ENCODE measurements around the gene MAMSTR.
"Not testable (repeated sequence)": the region's sequence is repeated elsewhere in the genome, so short reads cannot be mapped to it uniquely, and the experiment has no call there.

GRCh38 chr19:48718106-48718505 is 1.4 kb downstream of the MAMSTR start:
- TF ChIP-seq EZH2 (IDR thresholded peaks at IDR 0.05; ENCODE audit: insufficient read depth, poor library complexity, severe bottlenecking); EZH2phosphoT487 (IDR thresholded peaks at IDR 0.05; ENCODE audit: insufficient read depth, low read depth): not testable (repeated sequence)

All from GM23248 (cell line).